ENCODE measurements around the gene PTPRZ1. TPM values are rescaled to one million over a fixed set of nuclear protein-coding genes. Genes with fewer than 3 reads are reported as not detected.

The PTPRZ1 gene
- total and polyA plus RNA-seq, 5 donors = 1.5 to 1.9 (median 1.8) TPM

DNA sequence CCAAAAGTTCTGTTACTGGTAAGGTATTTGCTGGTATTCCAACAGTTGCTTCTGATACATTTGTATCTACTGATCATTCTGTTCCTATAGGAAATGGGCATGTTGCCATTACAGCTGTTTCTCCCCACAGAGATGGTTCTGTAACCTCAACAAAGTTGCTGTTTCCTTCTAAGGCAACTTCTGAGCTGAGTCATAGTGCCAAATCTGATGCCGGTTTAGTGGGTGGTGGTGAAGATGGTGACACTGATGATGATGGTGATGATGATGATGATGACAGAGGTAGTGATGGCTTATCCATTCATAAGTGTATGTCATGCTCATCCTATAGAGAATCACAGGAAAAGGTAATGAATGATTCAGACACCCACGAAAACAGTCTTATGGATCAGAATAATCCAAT, 140.1 kb downstream of the PTPRZ1 start:
- Histone ChIP-seq H3K4me3 (ENCODE audit: low read length) (no peak overlapping the region), H3K9me3 (ENCODE audit: control insufficient read depth, low read length) (no peaks in the 10 kb centered on the region), H3K27ac (ENCODE audit: low read length) (no peak overlapping the region), H3K4me1 (ENCODE audit: control insufficient read depth, insufficient read depth, low read length) (no peaks in the 10 kb centered on the region), H3K27me3 (ENCODE audit: control insufficient read depth, insufficient read depth) (no peaks in the 10 kb centered on the region)
- DNase-seq (no peak), ATAC-seq (no peak)
- intact Hi-C loops (cut with DNase I) = no loop called here
- WGBS = 72% methylated on average over 2 of the region's 2 CpGs

DNA sequence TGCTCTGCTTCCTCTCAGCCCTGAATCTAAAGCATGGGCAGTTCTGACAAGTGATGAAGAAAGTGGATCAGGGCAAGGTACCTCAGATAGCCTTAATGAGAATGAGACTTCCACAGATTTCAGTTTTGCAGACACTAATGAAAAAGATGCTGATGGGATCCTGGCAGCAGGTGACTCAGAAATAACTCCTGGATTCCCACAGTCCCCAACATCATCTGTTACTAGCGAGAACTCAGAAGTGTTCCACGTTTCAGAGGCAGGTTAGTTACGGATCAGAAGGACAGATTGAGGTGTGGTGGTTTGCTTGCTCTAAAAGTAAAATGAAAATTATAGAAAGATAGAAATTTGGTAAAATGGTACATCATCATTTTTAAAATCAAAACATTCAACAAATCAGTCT, 140.7 kb downstream of the PTPRZ1 start:
- DNase-seq (no peak), ATAC-seq (no peak)
- H3K27me3 ChIP-seq (ENCODE audit: control insufficient read depth, insufficient read depth) = no peaks in the 10 kb centered on the region
- no peaks in the 10 kb centered on the region for H3K4me1 ChIP-seq (ENCODE audit: control insufficient read depth, insufficient read depth, low read length)
- no peak overlapping the region for H3K27ac ChIP-seq (ENCODE audit: low read length)
- H3K4me3 ChIP-seq (ENCODE audit: low read length) = no peak overlapping the region
- H3K9me3 ChIP-seq (ENCODE audit: control insufficient read depth, low read length) = no peaks in the 10 kb centered on the region
- WGBS = 83% methylated on average over 3 of the region's 3 CpGs
- intact Hi-C loops (cut with DNase I) = no loop called here

DNA sequence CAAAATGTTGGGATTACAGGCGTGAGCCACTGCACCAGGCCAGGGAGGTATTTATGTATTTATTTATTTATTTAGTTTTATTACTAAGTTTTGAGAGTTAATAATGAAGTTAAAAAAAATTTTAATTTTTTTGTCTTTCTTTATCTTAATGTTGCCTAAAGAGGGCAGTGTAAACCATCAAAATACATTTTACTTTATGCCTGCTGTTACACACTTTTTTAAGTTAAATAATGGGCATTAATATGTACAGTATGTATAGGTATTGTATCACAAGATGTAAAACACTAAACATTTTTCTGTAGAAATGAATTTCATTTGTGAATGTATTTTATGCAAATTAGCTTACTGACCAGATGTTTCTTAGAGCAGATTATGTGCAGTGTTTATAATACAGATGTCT, 141.7 kb downstream of the PTPRZ1 start:
- no peak overlapping the region for H3K4me3 ChIP-seq (ENCODE audit: low read length)
- 98% methylated on average over 1 of the region's 1 CpG for WGBS
- ATAC-seq (no peak), DNase-seq (no peak)
- no peaks in the 10 kb centered on the region for H3K9me3 ChIP-seq (ENCODE audit: control insufficient read depth, low read length)
- intact Hi-C loops (cut with DNase I) = no loop called here
- H3K4me1 ChIP-seq (ENCODE audit: control insufficient read depth, insufficient read depth, low read length) = no peaks in the 10 kb centered on the region
- no peaks in the 10 kb centered on the region for H3K27me3 ChIP-seq (ENCODE audit: control insufficient read depth, insufficient read depth)
- H3K27ac ChIP-seq (ENCODE audit: low read length) = no peak overlapping the region

DNA sequence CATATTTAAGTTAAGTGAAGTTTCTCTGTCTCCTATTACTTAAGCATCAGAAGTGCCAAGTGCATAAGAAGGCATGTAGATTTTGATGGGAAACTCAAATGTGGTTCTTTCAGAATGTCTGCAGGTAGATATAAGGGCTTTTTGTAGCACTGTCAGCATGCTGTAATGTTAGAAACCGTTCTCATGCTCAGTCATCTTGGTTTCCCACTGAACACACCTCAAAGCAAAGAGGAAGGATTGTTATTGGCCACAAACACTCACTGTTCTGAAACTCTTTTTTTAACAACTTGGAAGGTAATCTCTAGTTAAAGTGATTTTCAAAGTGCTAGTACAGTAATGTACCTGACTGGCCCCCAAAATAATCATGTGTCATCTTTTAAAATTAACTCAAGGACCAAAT, 145.1 kb downstream of the PTPRZ1 start:
- no peak overlapping the region for H3K27ac ChIP-seq (ENCODE audit: low read length)
- no peaks in the 10 kb centered on the region for H3K9me3 ChIP-seq (ENCODE audit: control insufficient read depth, low read length)
- no peak overlapping the region for H3K4me3 ChIP-seq (ENCODE audit: low read length)
- ATAC-seq (no peak), DNase-seq (no peak)
- no peaks in the 10 kb centered on the region for H3K27me3 ChIP-seq (ENCODE audit: control insufficient read depth, insufficient read depth)
- intact Hi-C loops (cut with DNase I) = no loop called here
- 60% methylated on average over 1 of the region's 1 CpG for WGBS
- H3K4me1 ChIP-seq (ENCODE audit: control insufficient read depth, insufficient read depth, low read length) = no peaks in the 10 kb centered on the region

DNA sequence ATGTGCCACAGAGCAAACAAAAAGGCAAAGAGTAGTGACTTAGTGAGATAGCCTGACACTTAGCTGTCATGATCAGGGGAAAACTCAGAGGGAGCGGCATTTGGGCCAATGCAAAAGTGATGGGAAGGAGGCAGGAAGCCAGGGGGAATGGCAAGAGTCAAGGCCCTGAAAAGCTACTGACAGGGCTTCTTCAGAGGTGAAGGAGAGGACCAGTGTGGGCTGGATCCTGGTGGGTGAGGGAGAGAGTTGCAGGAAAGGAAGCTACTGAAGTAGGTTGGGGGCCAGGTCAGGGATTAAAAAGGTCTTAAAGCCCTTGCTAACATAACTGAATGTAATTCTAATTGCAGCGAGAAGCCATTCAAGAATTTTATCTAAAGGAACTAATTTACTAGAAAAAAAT, 154.1 kb downstream of the PTPRZ1 start:
- H3K9me3 ChIP-seq (ENCODE audit: control insufficient read depth, low read length) = no peaks in the 10 kb centered on the region
- WGBS = 83% methylated on average over 2 of the region's 2 CpGs
- intact Hi-C loops (cut with DNase I) = no loop called here

DNA sequence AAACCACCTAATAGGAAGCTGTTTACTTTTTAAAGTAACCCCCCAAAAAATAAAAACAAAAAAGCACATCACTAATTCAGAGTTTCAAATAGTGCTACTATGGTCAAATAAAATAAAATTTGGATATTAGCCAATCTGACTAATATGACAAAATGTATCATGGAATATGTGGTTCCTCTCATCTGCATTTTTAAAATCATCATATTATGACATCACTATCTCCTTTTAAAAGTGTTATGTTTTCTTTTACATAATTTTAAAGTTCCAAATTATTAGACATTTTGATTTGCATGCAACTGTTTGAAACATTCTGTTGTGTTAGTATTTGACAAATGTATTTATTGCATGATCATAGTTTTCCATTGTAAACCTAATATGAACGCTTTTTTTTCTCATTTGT, 160.7 kb downstream of the PTPRZ1 start:
- Histone ChIP-seq H3K9me3 (ENCODE audit: control insufficient read depth, low read length) (no peaks in the 10 kb centered on the region), H3K27ac (ENCODE audit: low read length) (no peak overlapping the region), H3K4me3 (ENCODE audit: low read length) (no peak overlapping the region), H3K27me3 (ENCODE audit: control insufficient read depth, insufficient read depth) (no peaks in the 10 kb centered on the region), H3K4me1 (ENCODE audit: control insufficient read depth, insufficient read depth, low read length) (no peaks in the 10 kb centered on the region)
- ATAC-seq = no peak
- DNase-seq = no peak
- intact Hi-C loops (cut with DNase I) = no loop called here
- WGBS = 81% methylated on average over 1 of the region's 1 CpG

More for the DNA sequence above, 154.1 kb downstream of the PTPRZ1 start:
- Histone ChIP-seq H3K27ac (ENCODE audit: low read length) (no peak overlapping the region), H3K4me3 (ENCODE audit: low read length) (no peak overlapping the region), H3K4me1 (ENCODE audit: control insufficient read depth, insufficient read depth, low read length) (no peaks in the 10 kb centered on the region), H3K27me3 (ENCODE audit: control insufficient read depth, insufficient read depth) (no peaks in the 10 kb centered on the region)
- ATAC-seq (no peak), DNase-seq (no peak)

DNA sequence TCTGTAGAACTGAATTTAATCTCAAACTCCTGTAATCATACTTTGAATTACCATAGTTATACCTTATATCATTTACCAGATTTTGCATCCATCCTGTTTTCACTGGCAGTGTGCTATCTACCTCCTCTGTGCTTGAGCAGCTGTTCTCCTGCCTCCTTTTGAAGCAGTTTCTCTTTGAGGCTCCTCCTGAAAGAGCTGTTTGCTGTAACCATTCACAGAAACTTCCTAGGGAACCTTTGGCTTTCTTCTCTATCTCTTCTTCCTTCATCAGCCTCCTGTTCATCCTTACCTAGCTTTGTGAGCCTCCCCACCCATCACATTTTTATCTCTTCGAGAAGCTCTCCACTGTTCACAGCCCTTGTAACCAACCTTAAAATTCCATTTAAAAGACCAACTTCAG, 162.9 kb downstream of the PTPRZ1 start:
- intact Hi-C loops (cut with DNase I) = no loop called here
- H3K27ac ChIP-seq (ENCODE audit: low read length) = no peak overlapping the region
- H3K9me3 ChIP-seq (ENCODE audit: control insufficient read depth, low read length) = no peaks in the 10 kb centered on the region
- DNase-seq (no peak), ATAC-seq (no peak)
- WGBS = 88% methylated on average over 1 of the region's 1 CpG
- no peaks in the 10 kb centered on the region for H3K27me3 ChIP-seq (ENCODE audit: control insufficient read depth, insufficient read depth)
- H3K4me3 ChIP-seq (ENCODE audit: low read length) = no peak overlapping the region
- H3K4me1 ChIP-seq (ENCODE audit: control insufficient read depth, insufficient read depth, low read length) = no peaks in the 10 kb centered on the region

DNA sequence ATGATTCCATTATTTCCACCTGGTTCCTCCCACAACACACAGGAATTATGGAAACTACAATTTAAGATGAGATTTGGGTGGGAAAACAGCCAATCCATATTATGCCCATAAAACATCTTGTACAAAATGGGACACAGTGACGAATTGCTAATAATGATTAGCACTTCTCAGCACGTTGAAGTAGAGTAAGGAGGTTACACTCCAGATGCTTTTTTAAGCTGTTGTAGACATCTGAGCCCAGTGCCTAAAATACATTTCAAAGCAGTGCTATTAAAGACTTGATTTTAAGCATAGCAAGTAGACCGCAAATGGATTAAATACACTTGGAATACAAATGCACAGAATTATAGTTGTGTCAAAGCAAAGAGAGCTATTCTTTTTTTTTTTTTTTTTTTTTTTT, 165.2 kb downstream of the PTPRZ1 start:
- WGBS = 77% methylated on average over 3 of the region's 3 CpGs
- Histone ChIP-seq H3K9me3 (ENCODE audit: control insufficient read depth, low read length) (no peaks in the 10 kb centered on the region), H3K27me3 (ENCODE audit: control insufficient read depth, insufficient read depth) (no peaks in the 10 kb centered on the region), H3K4me1 (ENCODE audit: control insufficient read depth, insufficient read depth, low read length) (no peaks in the 10 kb centered on the region), H3K27ac (ENCODE audit: low read length) (no peak overlapping the region), H3K4me3 (ENCODE audit: low read length) (no peak overlapping the region)
- intact Hi-C loops (cut with DNase I) = no loop called here
- ATAC-seq = no peak
- no peak for DNase-seq

DNA sequence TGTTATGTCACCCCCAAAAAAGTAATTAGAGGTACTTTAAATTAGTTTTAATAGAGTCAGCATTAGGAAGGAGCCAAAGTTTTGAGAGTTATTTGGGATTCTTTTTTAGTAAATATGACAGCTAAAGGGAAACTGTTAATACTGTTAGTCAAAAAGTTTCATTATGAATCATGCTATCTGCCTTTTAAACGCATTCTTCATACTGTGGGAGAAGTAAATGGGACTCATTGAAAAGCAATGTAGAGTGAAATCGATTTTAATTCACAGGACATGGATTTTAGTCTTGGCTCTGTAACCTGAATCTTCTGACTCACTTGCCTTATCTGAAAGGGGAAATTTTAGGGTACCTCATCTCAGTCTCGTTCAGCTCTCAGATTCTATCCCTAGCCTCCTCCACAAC, 165.9 kb downstream of the PTPRZ1 start:
- Histone ChIP-seq H3K9me3 (ENCODE audit: control insufficient read depth, low read length) (no peaks in the 10 kb centered on the region), H3K27me3 (ENCODE audit: control insufficient read depth, insufficient read depth) (no peaks in the 10 kb centered on the region), H3K4me3 (ENCODE audit: low read length) (no peak overlapping the region), H3K4me1 (ENCODE audit: control insufficient read depth, insufficient read depth, low read length) (no peaks in the 10 kb centered on the region), H3K27ac (ENCODE audit: low read length) (no peak overlapping the region)
- DNase-seq = no peak
- no peak for ATAC-seq
- WGBS = 80% methylated on average over 3 of the region's 3 CpGs
- intact Hi-C loops (cut with DNase I) = no loop called here

DNA sequence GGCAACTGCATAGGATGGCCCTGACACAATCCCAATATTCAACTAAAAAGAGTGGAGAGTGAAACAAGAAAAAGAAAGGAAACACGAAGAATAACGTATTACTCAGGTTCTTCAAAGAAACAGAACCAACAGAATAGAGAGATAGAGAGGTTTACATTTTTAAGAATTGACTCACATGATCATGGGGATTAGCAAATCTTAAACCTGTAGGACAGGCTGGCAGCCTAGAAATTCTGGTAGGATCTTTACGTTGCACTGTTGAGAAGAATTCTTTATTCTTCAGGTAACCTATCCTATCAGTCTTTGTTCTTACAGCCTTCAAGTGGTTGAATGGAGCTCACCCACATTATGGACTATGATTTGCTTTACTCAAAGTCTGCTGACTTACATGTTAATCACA, 167.2 kb downstream of the PTPRZ1 start:
- intact Hi-C loops (cut with DNase I) = no loop called here
- DNase-seq (no peak), ATAC-seq (no peak)
- Histone ChIP-seq H3K4me3 (ENCODE audit: low read length) (no peak overlapping the region), H3K27me3 (ENCODE audit: control insufficient read depth, insufficient read depth) (no peaks in the 10 kb centered on the region), H3K27ac (ENCODE audit: low read length) (no peak overlapping the region), H3K9me3 (ENCODE audit: control insufficient read depth, low read length) (no peaks in the 10 kb centered on the region), H3K4me1 (ENCODE audit: control insufficient read depth, insufficient read depth, low read length) (no peaks in the 10 kb centered on the region)
- 90% methylated on average over 3 of the region's 3 CpGs for WGBS

DNA sequence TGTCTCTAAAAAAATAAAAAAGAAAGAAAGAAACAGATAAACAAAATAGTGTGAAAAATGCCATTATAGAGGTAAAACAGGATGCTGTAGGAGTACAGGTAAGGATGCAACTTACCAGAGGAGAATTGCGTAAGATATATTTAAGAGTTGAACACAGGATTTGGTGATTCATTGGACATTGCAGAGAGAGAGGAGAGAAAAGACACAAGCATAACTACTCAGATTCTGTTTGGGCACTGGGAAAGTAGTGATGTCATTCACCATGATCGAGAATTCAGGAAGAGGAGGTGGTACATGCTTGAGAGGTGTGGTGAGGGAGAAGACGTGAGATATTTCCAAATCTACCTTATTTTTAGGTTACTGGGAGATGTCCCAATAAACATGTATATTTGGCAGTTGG, 173.4 kb downstream of the PTPRZ1 start:
- 79% methylated on average over 3 of the region's 3 CpGs for WGBS
- Histone ChIP-seq H3K27ac (ENCODE audit: low read length) (no peak overlapping the region), H3K4me1 (ENCODE audit: control insufficient read depth, insufficient read depth, low read length) (no peaks in the 10 kb centered on the region), H3K4me3 (ENCODE audit: low read length) (no peak overlapping the region), H3K27me3 (ENCODE audit: control insufficient read depth, insufficient read depth) (no peaks in the 10 kb centered on the region), H3K9me3 (ENCODE audit: control insufficient read depth, low read length) (no peaks in the 10 kb centered on the region)
- intact Hi-C loops (cut with DNase I) = no loop called here
- DNase-seq = no peak
- ATAC-seq = no peak

DNA sequence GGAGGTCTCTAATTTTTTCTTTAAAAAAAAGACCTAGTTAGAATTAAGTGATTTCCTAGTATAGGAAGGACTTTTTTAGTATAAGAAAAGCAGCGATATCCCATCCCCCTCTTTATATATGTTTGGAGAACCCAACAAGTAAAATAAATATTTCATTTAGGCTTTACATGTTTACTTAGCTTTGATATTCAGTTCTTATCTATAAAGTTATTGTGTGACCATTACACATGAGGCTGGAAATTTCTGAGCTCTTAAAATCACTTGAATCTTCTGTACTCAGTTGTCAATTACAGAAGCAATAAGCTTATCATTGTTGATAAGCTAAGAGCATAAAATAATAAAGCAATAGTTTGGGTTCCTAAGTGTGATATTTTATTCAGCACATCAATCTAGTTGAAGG, 181.4 kb downstream of the PTPRZ1 start:
- Histone ChIP-seq H3K4me3 (ENCODE audit: low read length) (no peak overlapping the region), H3K27me3 (ENCODE audit: control insufficient read depth, insufficient read depth) (no peaks in the 10 kb centered on the region), H3K4me1 (ENCODE audit: control insufficient read depth, insufficient read depth, low read length) (no peaks in the 10 kb centered on the region), H3K9me3 (ENCODE audit: control insufficient read depth, low read length) (no peaks in the 10 kb centered on the region), H3K27ac (ENCODE audit: low read length) (no peak overlapping the region)
- WGBS = 78% methylated on average over 1 of the region's 1 CpG
- DNase-seq (no peak), ATAC-seq (no peak)
- intact Hi-C loops (cut with DNase I) = no loop called here
